HG03457 (cell line): ENCODE measurements around the gene RAB27B.

Experiments
- ATAC-seq: cut with Tn5 transposase; IDR thresholded peaks from one replicate; pipeline ENCODE4 v1.9.1; 2021; ENCODE audit warnings: moderate number of reproducible peaks; ENCODE audit not compliant: unreplicated experiment

RAB27B gene

DNA sequence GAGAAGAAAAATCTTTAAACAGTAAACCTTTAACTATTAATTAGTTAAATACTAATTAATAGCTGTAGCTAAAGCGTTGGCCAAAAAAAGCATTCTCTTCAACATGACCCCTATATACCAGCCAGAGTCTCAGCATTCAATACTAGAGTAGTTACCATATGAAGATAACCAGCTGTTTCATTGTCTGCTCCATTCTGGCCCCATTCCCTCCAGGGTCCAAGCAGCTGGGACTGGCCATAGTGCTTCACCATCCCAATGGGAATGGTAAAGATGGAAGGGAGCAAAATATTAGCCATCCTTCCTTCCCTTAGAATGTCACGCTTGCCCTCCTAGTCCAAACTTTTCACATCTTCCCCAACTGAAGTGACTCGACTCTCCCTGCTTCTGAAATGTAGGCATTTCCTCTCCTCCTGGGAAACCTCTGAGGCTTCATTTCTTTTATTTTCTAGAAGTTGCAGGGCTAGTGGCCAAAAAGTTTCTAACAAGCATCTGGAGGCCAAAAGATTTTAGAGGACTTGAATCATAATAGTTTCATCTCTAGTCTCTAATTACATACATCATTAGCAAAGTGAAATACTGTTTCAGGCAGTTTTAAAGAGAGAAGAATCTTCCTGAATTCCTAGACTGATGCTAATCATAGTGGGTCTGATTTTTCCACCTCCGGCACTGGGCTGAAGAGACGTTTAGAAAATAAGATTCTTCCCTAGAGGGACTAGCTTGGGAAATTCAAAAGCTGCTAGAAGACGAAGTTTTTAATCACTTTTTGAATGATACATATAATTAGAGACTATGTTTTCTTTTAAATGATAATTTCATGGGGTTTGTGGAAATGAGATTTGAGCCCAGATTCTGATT lies 78.3 kb downstream of the RAB27B start:
- ATAC-seq, result no peak

DNA sequence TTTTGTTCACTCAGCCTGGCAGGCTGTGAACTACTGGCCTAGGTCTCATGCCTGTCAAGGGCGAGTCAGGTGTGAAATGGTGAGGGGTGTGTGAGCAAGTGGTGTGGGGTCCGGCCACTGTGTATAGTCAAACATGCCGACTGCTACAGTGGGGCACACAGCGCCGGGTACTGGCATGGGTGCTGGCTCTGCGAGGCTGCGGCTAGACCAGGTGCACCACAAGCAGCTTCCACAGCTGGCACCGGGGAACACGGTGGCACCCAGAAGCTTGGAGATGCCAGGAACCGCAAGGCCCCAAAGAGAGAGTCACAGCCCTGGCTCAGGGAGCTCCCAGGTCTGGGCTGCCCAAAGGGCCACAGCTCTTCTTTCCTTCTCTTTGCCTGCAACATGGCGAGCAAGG lies 81.3 kb downstream of the RAB27B start:
- ATAC-seq, result no peak

DNA sequence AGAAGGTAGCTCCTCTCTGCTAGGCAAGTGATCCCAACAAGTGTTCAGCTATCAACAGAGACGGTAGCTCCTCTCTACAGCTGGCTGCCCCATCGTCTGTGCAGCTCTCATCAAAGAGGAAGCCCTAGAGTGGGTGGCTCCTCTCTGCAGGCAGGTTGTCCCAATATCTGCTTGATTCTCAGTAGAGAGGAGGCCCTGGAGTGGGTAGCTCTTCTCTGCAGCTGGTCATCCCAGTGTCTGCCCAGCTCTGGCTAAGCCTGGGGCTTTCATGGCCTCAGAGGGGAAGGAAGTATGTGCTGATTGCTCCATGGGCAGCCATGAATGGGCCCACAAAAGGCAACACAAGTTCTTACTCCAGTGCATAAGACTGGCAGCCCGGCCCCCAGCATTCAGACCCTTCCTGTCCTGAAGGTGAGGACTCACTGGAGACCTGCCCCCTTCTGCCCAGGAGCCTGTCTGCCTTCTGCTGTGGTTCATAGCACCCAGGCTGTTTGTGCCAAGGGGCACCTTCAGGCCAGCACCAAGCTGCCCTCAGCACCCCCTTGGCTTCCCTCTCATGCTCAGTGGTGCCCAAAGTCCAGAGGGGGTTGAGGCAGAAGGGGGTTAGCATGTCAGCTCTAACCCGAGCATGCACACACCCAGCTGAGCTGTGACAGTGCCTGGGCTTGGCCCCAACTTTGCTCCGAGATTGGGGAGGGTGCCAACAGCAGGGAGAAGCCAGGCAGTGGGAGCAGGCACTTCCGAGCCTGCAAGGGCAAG lies 82.1 kb downstream of the RAB27B start:
- ATAC-seq, result no peak

DNA sequence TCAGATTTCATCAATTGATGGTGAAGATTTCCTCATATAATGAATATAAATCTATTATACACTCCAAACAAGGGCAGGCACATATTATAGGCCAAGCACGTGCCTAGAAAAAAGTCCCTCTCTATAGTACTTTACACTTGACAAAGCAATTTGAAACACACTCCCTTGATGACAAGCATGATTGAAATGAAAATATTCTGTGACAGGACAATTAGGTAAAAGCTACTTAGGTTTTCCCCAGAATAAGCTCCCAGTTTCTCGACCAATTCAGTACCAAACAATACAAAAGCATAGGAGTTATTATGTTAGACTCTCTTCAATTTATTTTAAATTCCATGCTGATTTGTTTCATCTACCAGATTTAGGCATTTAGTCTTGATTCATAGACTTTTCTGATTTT lies 83.3 kb downstream of the RAB27B start:
- no peak for ATAC-seq

DNA sequence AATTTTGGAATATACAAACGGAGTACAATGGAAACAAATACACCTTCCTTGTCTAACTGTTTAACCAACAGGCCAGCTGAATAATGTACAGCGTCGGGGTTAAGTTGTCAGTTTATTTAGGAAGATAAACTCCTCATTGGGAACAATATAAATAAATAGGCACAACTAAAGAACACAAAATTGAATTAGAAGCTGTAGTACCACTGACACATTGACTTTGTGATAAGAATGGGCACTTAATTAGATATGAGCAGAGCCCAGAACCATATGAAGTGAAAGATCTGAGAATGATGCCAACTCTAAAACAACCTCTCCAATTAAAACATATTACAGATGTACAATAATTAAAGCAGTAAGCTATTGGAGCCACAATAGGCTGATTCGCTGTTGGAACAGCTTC lies 86.5 kb downstream of the RAB27B start:
- ATAC-seq, result no peak

DNA sequence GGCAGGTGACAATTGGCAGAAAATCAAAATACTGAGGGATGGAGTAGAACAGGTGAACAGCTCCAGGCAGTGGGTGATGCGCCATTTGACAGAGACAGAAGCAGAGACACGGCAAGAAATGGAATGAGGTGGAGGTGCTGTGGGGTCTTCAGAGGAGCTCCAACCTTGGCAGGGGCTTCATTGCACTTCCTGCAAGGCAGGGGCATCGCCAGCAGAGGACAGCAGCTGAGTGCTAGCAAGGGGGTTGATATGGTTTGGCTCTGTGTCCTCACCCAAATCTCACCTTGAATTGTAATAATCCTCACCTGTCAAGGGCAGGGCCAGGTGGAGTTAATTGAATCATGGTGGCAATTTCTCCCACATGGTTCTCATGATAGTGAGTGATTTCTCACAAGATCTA lies 88.2 kb downstream of the RAB27B start:
- ATAC-seq, result no peak

DNA sequence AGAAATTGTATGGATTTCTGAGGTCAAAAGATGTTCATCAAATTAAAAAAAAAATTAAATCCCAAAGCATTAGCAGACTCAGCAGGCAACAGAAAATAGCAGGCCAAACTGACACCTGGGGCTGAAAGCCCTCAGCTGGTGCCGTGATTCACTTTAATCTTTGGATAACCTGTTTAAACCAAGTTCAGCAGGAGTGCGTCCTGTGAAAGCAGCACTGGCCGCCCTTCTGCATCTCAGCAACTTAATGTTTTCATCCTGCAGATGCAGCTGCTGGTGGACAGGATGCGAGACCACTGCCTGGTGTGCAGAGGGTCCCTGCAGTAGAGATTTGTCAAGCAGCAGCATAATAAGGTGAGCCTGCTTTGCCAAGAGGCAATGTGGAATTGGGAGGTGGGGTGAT lies 89.8 kb downstream of the RAB27B start:
- no peak for ATAC-seq

DNA sequence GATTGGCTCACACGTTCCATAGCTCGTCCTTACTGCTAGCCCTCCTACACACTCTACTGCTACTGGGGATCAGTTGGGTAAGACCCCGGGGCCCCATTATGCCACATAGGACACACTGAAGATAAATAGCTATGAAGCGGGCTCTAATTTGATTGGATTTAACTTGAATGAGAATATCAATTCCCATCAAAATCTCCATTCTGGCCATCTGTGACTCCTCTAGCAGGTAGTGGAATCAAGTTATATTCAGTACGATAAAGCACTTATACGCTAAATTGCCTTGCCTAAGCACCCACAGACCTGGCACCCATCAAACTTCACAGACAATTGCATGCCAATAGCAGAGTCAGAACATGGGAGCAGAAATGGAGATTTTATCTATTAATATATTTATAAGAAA lies 91.1 kb downstream of the RAB27B start:
- no peak for ATAC-seq

DNA sequence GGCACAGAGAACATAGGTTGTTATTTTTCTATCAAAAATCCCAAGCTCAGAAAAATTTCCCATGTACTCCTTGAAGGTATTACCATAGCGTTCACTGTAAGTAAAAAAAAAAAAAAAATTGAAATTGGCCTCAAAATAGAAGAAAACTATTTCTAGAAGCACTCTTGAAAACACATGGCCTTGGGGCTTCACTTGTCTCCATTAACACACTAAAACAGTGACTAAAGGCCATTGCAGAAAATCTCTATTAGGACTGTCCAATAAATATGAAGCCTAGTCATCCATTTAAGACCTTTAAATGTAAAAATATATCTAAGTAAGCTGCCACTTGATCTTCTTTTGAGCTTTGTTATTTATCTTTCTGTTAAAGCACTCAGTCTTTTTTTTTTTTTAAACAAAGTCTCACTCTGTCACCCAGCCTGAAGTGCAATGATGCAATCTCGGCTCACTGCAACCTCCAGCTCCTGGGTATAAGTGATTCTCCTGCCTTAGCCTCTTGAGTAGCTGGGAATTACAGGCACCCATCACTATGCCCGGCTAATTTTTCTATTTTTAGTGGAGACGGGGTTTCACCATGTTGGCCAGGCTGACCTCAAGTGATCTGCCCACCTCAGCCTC lies 95.2 kb downstream of the RAB27B start:
- no peak for ATAC-seq

DNA sequence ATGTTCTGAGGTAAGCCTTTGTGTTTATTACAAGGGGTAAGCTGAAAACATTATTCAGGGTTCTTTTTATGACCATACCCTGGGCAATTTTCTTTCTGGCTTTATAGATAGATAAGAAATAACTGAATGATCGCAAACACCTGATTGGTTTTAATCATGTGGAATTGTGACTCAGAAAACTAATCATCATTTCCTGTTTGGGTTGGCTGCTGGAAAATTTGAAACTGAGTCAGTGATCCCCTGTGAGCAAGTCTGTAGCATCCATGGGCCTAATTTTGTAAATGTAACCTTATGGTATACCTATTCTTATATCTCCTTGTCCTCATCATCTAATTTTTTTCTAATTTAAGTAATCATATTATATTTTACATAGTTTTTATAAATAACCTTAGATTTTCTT lies 96.7 kb downstream of the RAB27B start:
- ATAC-seq, result no peak

DNA sequence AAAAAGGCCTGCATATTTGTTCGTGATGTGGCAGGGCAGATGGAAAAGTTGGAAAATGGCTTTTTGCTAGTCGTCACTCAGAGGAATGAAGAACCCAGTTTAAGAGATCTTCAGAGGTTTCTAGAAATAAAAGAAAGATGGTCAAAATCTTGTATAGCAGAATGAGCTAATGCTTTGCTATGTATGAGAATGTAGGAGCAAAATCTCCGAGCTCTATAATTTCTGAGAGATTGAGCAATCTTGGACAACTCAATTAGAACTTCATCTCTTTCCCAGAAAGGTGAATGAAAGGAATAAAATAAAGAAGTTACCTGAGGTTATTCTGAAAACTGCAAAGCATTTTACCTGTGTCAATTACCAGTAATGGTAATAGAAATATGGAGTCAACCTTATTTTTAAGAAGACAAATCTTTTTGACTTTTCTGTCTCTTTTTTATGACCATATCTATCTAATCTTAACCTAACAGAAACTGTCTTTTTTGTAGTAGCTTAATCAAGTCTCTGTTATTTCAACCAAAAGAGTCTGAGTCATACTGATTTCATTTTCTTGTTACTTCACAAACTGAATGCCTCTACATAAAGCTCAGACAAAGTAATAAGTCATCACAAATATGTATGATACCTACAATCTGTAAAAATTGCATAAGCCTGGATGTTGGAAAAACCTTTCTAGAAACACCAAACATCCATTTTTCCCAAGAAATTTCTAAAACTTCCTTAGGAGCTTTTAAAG lies 98.5 kb downstream of the RAB27B start:
- no peak for ATAC-seq

DNA sequence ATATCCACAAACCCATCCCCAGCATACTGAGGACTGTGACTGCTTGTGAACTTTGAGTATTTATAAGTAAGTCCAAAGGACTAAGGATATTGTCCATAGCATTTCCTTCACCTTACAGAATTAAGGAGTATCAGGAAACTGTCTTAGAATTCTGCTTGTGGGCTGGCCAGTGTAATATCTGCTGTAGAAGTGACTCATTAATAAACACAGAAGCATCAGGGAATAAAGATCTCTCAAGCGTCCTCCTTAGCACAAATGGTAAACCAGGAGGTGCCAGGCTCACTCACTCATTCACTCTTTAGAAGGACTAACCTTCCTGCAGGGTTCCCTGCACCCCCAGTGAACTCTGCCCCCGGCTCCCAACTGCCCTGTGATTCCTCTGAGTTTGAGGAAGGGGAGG lies 100.0 kb downstream of the RAB27B start:
- no peak for ATAC-seq

DNA sequence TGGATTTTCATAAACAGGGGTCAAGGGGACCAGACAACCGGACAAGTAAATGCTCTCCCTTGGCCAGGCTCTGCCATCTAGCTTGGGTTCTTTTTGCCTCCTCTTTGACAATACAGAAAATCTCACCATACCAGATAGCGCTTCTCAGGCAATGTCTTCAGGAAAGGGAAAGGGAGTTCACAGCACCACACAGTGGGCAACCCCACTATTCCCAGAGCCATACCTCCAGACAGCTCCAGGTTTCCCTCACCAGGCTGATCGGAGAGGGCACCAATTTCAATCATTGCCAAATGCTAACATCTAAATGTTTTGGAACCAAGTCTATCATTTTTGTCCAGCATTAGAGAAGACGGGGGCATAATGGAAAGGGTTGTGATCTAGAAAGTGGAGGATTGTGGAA lies 102.9 kb downstream of the RAB27B start:
- ATAC-seq, result no peak

DNA sequence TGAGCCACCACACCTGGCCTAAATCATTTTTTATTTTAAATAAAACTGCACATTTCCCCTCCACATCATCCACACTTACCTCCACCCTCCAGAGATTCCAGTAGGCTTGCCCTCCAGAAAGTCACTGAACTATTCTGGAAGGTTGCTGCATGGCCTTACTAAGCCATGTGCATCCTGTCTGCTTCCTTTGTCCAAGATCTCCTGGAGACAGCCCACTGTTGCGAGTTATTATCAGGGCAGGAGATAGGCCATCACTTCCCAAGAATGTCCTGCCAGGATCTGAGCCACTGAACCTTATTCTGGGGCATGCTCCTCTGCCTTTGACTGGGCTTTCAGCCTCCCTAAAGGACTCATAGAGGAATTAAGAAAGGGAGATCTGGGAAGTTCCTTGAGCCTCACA lies 104.2 kb downstream of the RAB27B start:
- ATAC-seq, result no peak

DNA sequence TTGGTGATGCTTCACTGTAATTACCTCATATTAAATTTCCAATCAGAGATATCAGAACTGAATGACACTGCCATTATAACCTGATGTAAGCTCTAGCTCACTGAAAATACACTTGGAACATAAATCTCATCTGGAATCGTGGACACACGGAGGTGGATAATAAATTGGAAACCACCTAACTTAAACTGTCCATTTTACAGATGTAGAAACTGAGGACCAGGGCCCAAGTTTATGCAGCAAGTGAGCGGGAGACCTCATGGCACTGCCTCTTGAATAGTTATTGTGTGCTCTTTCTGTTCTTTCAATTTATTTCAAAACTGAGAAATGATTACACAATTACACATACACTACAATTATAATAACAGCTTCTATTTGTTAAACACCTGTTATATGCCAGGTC lies 110.2 kb downstream of the RAB27B start:
- no peak for ATAC-seq

DNA sequence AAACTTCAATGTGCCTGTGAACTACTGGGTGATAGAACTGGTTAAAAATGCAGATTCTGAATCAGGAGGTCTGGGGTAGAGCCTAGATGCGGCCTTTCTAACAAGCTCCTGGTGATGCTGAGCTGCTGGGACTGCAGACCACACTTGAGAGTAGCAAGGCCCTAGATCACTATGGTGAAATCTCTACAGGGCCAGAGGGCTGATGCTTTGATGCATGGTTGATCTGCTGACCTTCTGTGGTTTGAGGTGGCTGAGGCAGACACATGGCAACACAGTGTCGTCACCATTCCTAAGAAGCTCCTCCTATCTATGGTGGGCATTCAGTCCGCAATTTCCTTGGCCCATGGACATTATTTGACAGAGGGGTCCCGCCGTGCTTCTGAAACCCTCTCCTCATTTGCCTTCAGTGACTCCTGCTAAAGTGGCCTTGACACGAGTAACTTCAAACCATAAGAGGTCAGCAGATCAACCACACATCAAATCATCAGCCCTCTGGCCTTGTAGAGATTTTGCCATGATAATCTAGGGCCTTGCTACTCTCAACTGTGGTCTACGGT lies 111.2 kb downstream of the RAB27B start:
- ATAC-seq, result no peak

DNA sequence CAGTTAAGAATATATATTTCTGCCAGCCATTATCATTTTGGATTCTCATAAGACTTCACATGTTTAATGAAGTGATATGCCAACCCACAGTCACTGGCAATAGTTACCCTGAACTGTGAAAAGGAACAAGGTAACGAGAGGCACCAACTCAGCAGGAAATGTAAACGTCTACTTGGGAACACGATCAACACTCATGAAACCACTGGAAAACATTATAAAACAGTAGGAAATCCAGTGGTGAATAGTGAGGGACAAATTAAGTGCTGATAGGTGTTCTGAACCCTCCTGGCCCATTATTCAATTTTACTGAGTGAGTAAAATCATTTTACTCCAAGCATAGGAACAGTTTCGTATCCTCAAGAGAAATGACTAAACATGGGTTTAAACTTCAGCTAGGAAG lies 113.9 kb downstream of the RAB27B start:
- no peak for ATAC-seq

DNA sequence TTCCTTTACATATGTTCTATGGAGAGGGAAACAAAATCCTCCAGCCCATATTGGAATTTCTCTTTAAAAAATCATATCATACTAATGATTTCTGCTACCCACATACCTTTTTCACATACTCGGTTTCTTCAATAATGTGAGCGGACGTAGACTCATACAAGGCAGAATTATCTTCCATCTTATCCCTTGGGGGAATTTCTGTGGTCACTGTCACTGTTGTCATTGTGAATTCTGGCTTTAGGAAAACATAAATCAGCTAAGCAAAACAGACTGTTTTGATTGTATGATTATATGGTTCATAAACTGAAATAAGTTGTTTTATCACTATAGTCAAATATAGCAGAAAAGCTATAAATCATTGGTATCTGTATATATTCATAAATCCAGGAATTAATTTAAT lies 114.3 kb downstream of the RAB27B start:
- no peak for ATAC-seq
